Trophoblast cell (in vitro differentiated cells and primary cell): ENCODE data around the gene MPZL3.

Experiments
- DNase-seq, 2 donors: peaks; one replicate each; pipeline ENCODE4 v3.0.0-alpha.2; 2016
- H2AFZ ChIP-seq: 2 replicates; pipeline ENCODE4 v1.6.1; 2013; ENCODE audit warnings: low read length, moderate library complexity, mild to moderate bottlenecking; ENCODE audit not compliant: insufficient read depth, poor library complexity
- H2AK5ac ChIP-seq: 2 replicates; pipeline ENCODE4 v1.6.1; 2013; ENCODE audit warnings: mild to moderate bottlenecking, low read length
- H2BK120ac ChIP-seq: 2 replicates; pipeline ENCODE4 v1.6.1; 2013; ENCODE audit warnings: low read length, mild to moderate bottlenecking, moderate library complexity; ENCODE audit not compliant: insufficient read depth, poor library complexity
- H2BK12ac ChIP-seq: 2 replicates; pipeline ENCODE4 v1.6.1; 2013; ENCODE audit warnings: mild to moderate bottlenecking, low read length, moderate library complexity
- H2BK5ac ChIP-seq: 2 replicates; pipeline ENCODE4 v1.6.1; 2013; ENCODE audit warnings: low read length, low read depth, moderate library complexity, mild to moderate bottlenecking; ENCODE audit not compliant: poor library complexity
- H3K14ac ChIP-seq: 2 replicates; pipeline ENCODE4 v1.6.1; 2013; ENCODE audit warnings: mild to moderate bottlenecking, low read length
- H3K18ac ChIP-seq: 2 replicates; pipeline ENCODE4 v1.6.1; 2013; ENCODE audit warnings: mild to moderate bottlenecking, low read length
- H3K23ac ChIP-seq: 2 replicates; pipeline ENCODE4 v1.6.1; 2013; ENCODE audit warnings: low read length
- H3K27ac ChIP-seq: 2 replicates; pipeline ENCODE4 v1.5.1; 2013; ENCODE audit warnings: low read depth, mild to moderate bottlenecking, inconsistent platforms, low read length, moderate library complexity
- H3K27me3 ChIP-seq: 2 replicates; pipeline ENCODE4 v1.6.1; 2013; ENCODE audit warnings: inconsistent platforms, mild to moderate bottlenecking, low read length, moderate library complexity; ENCODE audit not compliant: insufficient read depth
- H3K36me3 ChIP-seq, 2 experiments: 1 replicate in 1 of 2; 2 replicates in 1 of 2; pipeline ENCODE4 v1.6.1; 2013; ENCODE audit warnings: low read length in 2 of 2, mild to moderate bottlenecking in 2 of 2, moderate library complexity in 1 of 2; ENCODE audit not compliant: insufficient read depth in 2 of 2, control insufficient read depth in 1 of 2
- H3K4ac ChIP-seq: 2 replicates; pipeline ENCODE4 v1.6.1; 2013; ENCODE audit warnings: low read depth, mild to moderate bottlenecking, low read length, moderate library complexity
- H3K4me1 ChIP-seq, 2 experiments: 1 replicate in 1 of 2; 2 replicates in 1 of 2; pipeline ENCODE4 v1.6.1; 2013; ENCODE audit warnings: low read length in 2 of 2, mild to moderate bottlenecking in 2 of 2, moderate library complexity in 1 of 2; ENCODE audit not compliant: insufficient read depth in 2 of 2, control insufficient read depth in 1 of 2
- H3K4me2 ChIP-seq: 2 replicates; pipeline ENCODE4 v1.6.1; 2013; ENCODE audit warnings: inconsistent platforms, mild to moderate bottlenecking, low read length, moderate library complexity
- H3K4me3 ChIP-seq: 2 replicates; pipeline ENCODE4 v1.5.1; 2013; ENCODE audit warnings: mild to moderate bottlenecking, low read depth, low read length, inconsistent platforms
- H3K79me1 ChIP-seq: one replicate; pipeline ENCODE4 v1.6.1; 2013; ENCODE audit warnings: low read length
- H3K79me2 ChIP-seq: 2 replicates; pipeline ENCODE4 v1.6.1; 2013; ENCODE audit warnings: low read length, mild to moderate bottlenecking; ENCODE audit not compliant: control insufficient read depth, insufficient read depth, poor library complexity
- H3K9ac ChIP-seq: 2 replicates; pipeline ENCODE4 v1.6.1; 2013; ENCODE audit warnings: mild to moderate bottlenecking, low read length
- H3K9me3 ChIP-seq: 2 replicates; pipeline ENCODE4 v1.6.1; 2013; ENCODE audit warnings: low read depth, mild to moderate bottlenecking, control low read depth, inconsistent platforms, low read length; ENCODE audit not compliant: insufficient read depth
- H4K12ac ChIP-seq: 2 replicates; pipeline ENCODE4 v1.6.1; 2013; ENCODE audit warnings: low read depth, mild to moderate bottlenecking, low read length, moderate library complexity
- H4K8ac ChIP-seq: 2 replicates; pipeline ENCODE4 v1.6.1; 2013; ENCODE audit warnings: low read depth, mild to moderate bottlenecking, low read length, moderate library complexity
- H4K91ac ChIP-seq: one replicate; pipeline ENCODE4 v1.6.1; 2013; ENCODE audit warnings: low read depth, mild to moderate bottlenecking, low read length, moderate library complexity
- WGBS: extraction: QIAGEN DNeasy Blood & Tissue Kit; methylation state at CpG from one replicate; pipeline ENCODE4 v1.1.7; 2013; ENCODE audit warnings: missing lambda C conversion rate; ENCODE audit not compliant: insufficient read length, insufficient coverage; ENCODE audit errors: extremely low coverage; 5-methylcytosine and 5-hydroxymethylcytosine counted together

The MPZL3 gene

DNA sequence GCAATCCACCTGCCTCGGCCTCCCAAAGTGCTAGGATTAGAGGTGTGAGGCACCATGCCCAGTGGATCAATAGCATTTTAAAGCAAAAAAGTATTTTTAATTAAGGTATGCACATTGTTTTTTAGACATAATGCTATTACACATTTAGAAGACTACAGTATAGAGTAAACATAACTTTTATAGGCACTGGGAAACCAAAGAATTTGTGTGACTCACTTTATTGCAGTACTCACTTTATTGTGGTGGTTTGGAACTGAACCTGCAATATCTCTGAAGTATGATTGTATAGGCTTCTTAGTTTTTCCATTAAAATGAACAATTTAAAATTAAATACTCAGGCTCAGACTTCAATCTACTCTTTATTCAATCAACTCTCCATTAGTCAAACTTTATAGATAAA is 34.8 kb upstream of the MPZL3 start:
- WGBS = no CpG with 5 or more reads among the region's 1 CpG
- H4K12ac ChIP-seq = no peak overlapping the region
- H3K79me1 ChIP-seq = no peaks in the 10 kb centered on the region
- H3K23ac ChIP-seq = no peak overlapping the region
- H2BK120ac ChIP-seq = no peak overlapping the region
- H2BK5ac ChIP-seq = no peak overlapping the region
- H4K8ac ChIP-seq = no peak overlapping the region
- H3K9ac ChIP-seq = no peak overlapping the region
- H3K18ac ChIP-seq = no peak overlapping the region
- H4K91ac ChIP-seq = no peak overlapping the region
- H3K27ac ChIP-seq = no peak overlapping the region
- no peaks in the 10 kb centered on the region for H3K27me3 ChIP-seq
- H3K4me1 ChIP-seq = no peaks in the 10 kb centered on the region
- no peak overlapping the region for H3K4ac ChIP-seq
- no peaks in the 10 kb centered on the region for H3K36me3 ChIP-seq
- H3K9me3 ChIP-seq = no peaks in the 10 kb centered on the region
- H3K4me3 ChIP-seq = no peak overlapping the region
- DNase-seq = no peak
- H3K79me2 ChIP-seq = no peaks in the 10 kb centered on the region
- H3K4me2 ChIP-seq = no peak overlapping the region
- H3K14ac ChIP-seq = no peak overlapping the region
- H2AK5ac ChIP-seq = no peak overlapping the region
- H2BK12ac ChIP-seq = no peak overlapping the region
- no peak overlapping the region for H2AFZ ChIP-seq

DNA sequence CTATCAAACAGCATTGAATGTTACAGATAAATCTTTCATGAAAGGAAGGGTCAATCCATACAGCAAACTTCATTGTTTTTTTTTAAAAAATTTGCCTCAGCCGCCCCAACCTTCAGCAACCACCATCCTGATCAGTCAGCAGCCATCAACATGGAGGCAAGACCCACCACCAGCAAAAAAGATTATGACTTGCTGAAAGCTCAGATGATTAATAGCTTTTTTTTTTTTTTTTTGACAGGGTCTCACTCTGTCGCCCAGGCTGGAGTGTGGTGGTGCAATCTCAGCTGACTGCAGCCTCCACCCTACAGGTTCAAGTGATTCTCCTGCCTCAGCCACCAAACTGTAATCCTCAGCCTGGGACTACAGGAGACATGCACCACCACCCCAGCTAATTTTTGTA is 34.4 kb upstream of the MPZL3 start:
- no peak overlapping the region for H3K27ac ChIP-seq
- H2BK5ac ChIP-seq = no peak overlapping the region
- H4K91ac ChIP-seq = no peak overlapping the region
- no peak overlapping the region for H4K12ac ChIP-seq
- DNase-seq = no peak
- H3K14ac ChIP-seq = no peak overlapping the region
- H3K79me2 ChIP-seq = no peaks in the 10 kb centered on the region
- no peak overlapping the region for H4K8ac ChIP-seq
- no peaks in the 10 kb centered on the region for H3K9me3 ChIP-seq
- H3K18ac ChIP-seq = no peak overlapping the region
- no peak overlapping the region for H3K4me3 ChIP-seq
- H3K36me3 ChIP-seq = no peaks in the 10 kb centered on the region
- no CpG with 5 or more reads among the region's 2 CpGs for WGBS
- no peaks in the 10 kb centered on the region for H3K4me1 ChIP-seq
- no peak overlapping the region for H2AFZ ChIP-seq
- no peaks in the 10 kb centered on the region for H3K27me3 ChIP-seq
- no peak overlapping the region for H2BK12ac ChIP-seq
- no peak overlapping the region for H3K4me2 ChIP-seq
- no peak overlapping the region for H3K23ac ChIP-seq
- no peak overlapping the region for H3K9ac ChIP-seq
- H3K79me1 ChIP-seq = no peaks in the 10 kb centered on the region
- no peak overlapping the region for H3K4ac ChIP-seq
- H2AK5ac ChIP-seq = no peak overlapping the region
- no peak overlapping the region for H2BK120ac ChIP-seq

DNA sequence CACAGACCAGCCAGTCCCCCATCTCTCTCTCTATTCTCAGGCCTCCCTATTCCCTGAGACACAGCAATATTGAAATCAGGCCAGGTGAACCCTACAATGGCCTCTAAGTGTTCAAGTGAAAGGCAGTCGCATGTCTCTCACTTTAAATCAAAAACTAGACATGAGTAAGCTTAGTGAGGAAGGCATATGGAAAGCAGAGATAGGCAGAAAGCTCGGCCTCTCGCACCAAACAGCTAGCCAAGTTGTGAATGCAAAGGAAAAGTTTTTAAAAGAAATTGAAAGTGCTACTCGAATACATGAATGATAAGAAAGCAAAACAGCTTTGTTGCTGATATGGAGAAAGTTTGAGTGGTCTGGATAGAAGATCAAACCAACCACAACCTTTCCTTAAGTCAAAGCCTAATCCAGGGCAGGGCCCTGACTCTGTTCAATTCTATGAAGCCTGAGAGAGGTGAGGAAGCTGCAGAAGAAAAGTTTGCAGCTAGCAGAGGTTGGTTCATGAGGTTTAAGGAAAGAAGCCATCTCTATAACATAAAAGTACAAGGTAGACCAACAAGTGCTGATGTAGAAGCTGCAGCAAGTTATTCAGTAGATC is 31.7 kb upstream of the MPZL3 start:
- H4K91ac ChIP-seq = no peak overlapping the region
- H3K79me1 ChIP-seq = no peaks in the 10 kb centered on the region
- no peaks in the 10 kb centered on the region for H3K79me2 ChIP-seq
- H3K4me3 ChIP-seq = no peak overlapping the region
- H2BK120ac ChIP-seq = no peak overlapping the region
- H3K9me3 ChIP-seq = no peaks in the 10 kb centered on the region
- H3K4ac ChIP-seq = no peak overlapping the region
- H2AK5ac ChIP-seq = no peak overlapping the region
- DNase-seq = no peak
- no peak overlapping the region for H3K4me2 ChIP-seq
- H2AFZ ChIP-seq = no peak overlapping the region
- H4K8ac ChIP-seq = no peak overlapping the region
- H3K27me3 ChIP-seq = no peaks in the 10 kb centered on the region
- no peak overlapping the region for H3K18ac ChIP-seq
- WGBS = no CpG with 5 or more reads among the region's 4 CpGs
- H3K4me1 ChIP-seq = no peaks in the 10 kb centered on the region
- H3K36me3 ChIP-seq = no peaks in the 10 kb centered on the region
- H3K9ac ChIP-seq = no peak overlapping the region
- no peak overlapping the region for H3K23ac ChIP-seq
- H2BK12ac ChIP-seq = no peak overlapping the region
- no peak overlapping the region for H3K14ac ChIP-seq
- no peak overlapping the region for H4K12ac ChIP-seq
- H2BK5ac ChIP-seq = no peak overlapping the region
- H3K27ac ChIP-seq = no peak overlapping the region

DNA sequence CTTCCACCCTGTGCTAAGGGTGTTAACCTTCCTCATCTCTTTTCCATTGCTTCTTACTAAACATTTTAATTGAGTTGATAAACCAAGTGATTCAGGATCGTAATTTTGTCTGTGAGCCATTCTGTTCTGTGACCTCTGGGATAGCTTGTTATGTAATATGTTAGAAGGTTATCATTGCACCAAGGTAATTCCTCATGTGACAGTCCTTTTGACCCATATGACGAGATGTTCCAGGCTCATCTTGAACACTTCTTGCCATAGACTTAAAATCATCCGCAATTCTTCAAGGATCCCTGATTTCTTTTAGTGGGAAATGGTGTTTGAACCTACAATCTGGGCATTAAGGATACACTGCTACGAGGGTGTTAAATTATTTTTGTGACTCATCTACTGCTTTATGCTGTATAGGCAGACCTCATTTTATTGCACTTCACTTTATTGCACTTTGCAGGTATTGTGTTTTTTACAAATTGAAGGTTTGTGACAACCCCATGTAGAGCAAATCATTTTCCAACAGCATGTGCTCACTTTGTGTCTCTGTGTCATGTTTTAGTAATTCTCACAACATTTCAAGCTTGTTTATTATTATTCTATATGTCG is 31.0 kb upstream of the MPZL3 start:
- DNase-seq = no peak
- Histone ChIP-seq H2BK5ac (no peak overlapping the region), H4K12ac (no peak overlapping the region), H3K36me3 (no peaks in the 10 kb centered on the region), H3K27ac (no peak overlapping the region), H3K4me1 (no peaks in the 10 kb centered on the region), H3K14ac (no peak overlapping the region), H2BK12ac (no peak overlapping the region), H2BK120ac (no peak overlapping the region), H2AFZ (no peak overlapping the region), H2AK5ac (no peak overlapping the region), H3K27me3 (no peaks in the 10 kb centered on the region), H3K9me3 (no peaks in the 10 kb centered on the region), H3K18ac (no peak overlapping the region), H4K8ac (no peak overlapping the region), H3K79me2 (no peaks in the 10 kb centered on the region), H3K4me2 (no peak overlapping the region), H4K91ac (no peak overlapping the region), H3K4ac (no peak overlapping the region), H3K9ac (no peak overlapping the region), H3K79me1 (no peaks in the 10 kb centered on the region), H3K4me3 (no peak overlapping the region), H3K23ac (no peak overlapping the region)
- WGBS = no CpG with 5 or more reads among the region's 5 CpGs
